Middle frontal gyrus (tissue), 1 donor: ENCODE results near the gene UBE2G2.

ENCODE experiments used
- DNase-seq: peaks from one replicate; pipeline ENCODE4 v3.0.0-alpha.2; 2015; ENCODE audit warnings: low spot score; ENCODE audit errors: extremely low spot score

UBE2G2 gene

DNA sequence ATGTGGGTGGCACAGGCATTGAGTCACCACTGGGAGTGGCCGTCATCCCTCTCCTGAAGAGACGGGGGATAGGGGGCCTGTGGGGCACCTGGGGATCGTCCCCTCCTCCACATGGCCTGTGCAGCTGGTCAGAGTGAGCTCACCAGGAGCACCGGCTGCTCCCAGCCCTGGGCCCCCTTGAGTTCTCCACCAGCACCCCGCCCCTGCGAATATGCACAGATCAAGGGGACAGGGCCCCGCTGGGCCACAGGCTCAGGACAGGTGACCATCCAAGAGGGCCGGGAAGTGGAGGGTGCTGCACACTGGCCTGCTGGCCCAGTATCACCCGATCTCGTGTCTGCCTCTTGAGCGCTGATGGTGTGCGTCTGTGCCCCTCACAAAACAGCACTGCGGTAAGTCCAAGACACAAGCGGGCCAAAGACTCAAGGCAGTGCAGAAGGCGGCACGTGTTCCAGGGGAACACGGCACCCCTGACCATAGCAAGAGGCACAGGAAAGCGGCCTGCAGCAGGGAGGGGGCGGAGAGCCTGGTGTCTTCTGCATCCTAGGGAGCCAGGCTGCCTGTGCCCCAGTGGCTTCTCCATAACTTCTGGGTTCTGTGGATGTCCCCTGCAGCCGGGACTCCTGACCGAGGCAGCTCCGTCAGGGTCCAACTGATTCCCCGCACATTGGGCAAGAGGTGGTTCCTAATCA is 72.1 kb downstream of the UBE2G2 start:
- no peak for DNase-seq

- no peak for DNase-seq
Measured at GRCh38 chr21:44728716-44729115, 72.9 kb downstream of the UBE2G2 start.

DNA sequence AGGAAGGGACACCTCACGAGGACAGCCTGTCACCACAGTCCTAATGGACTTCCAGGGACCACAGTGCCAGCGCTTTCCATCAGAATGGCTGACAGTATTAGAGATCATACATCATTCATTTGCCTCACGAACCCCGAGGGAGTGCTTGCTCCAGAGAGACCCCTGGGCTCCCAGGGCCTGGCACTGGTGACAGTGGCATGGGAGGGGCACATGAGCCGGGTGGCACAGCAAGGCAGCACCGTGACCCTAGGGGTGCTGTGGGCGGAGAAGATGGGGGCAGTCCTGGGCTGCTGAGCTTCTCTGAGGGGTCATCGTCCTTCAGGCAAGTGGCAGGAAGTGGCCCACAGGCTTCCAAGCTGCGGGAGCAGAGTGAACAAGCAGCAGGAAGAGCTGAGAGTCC is 73.9 kb downstream of the UBE2G2 start:
- DNase-seq: no peak

GRCh38 chr21:44727321-44727720 is 74.3 kb downstream of the UBE2G2 start:
- no peak for DNase-seq

- DNase-seq: no peak
Measured at GRCh38 chr21:44726826-44727225, 74.8 kb downstream of the UBE2G2 start.

DNA sequence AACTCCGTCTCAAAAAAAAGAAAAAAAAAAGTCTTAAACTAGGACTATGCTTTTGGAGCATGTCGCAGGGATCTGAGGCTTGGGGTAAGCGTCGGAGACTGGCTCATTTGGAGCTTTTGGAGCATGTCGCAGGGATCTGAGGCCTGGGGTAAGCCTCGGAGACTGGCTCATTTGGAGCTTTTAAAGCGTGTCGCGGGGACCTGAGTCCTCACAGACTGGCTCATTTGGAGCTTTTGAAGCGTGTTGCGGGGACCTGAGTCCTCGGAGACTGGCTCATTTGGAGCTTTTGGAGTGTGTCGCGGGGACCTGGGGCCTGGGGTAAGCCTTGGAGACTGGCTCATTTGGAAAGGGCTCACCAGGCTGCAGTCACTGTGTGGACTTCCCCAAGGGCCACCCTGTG is 76.7 kb downstream of the UBE2G2 start:
- DNase-seq: no peak

- no peak for DNase-seq
Measured at GRCh38 chr21:44724196-44724595, 77.4 kb downstream of the UBE2G2 start.

DNA sequence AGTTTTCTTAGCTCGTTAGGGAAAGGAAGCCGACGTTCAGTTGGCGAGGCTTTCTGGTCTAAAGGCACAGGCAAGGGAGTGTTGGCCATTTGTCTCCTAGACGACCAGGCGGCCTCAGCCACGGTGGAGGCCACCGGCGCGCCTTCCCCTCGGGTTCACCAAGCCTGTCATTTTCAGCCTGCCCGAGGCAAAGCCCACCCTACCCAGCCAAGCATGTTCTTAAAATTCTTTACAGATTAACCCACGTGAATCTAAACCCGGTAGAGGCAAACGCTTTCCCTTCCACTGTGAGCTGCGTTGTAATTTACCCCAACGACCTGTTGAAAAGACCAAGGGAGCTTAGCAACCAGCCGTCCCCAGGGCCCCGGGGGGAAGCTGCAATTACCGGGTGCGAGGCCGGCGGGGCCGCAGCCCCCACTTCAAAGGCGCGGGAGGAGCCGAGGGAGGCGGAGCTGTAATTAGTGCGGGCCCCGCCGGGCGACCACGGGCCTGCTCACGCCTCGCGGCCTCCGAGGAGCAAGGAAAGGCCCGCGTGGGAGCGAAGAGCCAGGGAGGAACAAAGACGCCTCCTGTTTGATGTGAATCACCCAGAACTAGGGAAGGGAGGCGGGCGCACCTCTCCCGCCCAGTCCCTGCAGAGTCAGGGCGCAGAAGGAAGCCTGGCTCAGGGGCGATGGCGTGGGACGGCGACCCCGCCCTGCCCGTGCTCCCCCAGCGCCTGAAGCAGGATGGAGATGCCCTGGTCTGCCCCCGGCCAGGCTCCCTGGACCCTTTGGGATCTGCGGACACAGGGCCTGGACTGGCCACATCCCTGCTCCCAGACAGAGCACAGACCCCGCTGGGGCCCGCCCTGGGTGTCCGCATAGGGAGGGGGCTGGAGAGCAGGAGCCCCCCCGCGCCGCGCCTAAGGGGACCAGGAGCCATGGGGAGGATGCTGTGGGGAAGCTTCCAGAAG is 78.2 kb downstream of the UBE2G2 start:
- DNase-seq: no peak

GRCh38 chr21:44722731-44723130 is 78.9 kb downstream of the UBE2G2 start:
- DNase-seq: no peak

- DNase-seq: no peak
Measured at GRCh38 chr21:44720170-44720569, 81.5 kb downstream of the UBE2G2 start.
